ENCODE measurements around the gene ALK.

- TF ChIP-seq CTCF (IDR thresholded peaks at IDR 0.05) (no peak), POLR2AphosphoS5 (IDR thresholded peaks at IDR 0.05) (no peak), POLR2A (IDR thresholded peaks at IDR 0.05) (no peak), EP300 (IDR thresholded peaks at IDR 0.05) (no peak)
Measured at GRCh38 chr2:29192526-29192925, 728.9 kb downstream of the ALK start.
